Fibroblast of lung (primary cell): ENCODE measurements around the gene KLF15. TPM values are rescaled to one million over a fixed set of nuclear protein-coding genes. Genes with fewer than 3 reads are reported as not detected.

ENCODE experiments used
- DNase-seq, 2 donors: peaks; one replicate each; pipeline versions ENCODE4 v3.0.0 to v3.0.0-alpha.2; 2010; ENCODE audit warnings: low read depth in 2 of 2
- H2AFZ ChIP-seq: 2 replicates; pipeline ENCODE4 v1.5.1; 2012; ENCODE audit warnings: low read length, control low read depth, inconsistent platforms
- H3K27ac ChIP-seq: 2 replicates; pipeline ENCODE4 v1.5.1; 2011; ENCODE audit warnings: low read length, control low read depth; ENCODE audit not compliant: insufficient read depth
- H3K27me3 ChIP-seq: 2 replicates; pipeline ENCODE4 v1.5.1; 2011; ENCODE audit warnings: mild to moderate bottlenecking, low read length; ENCODE audit not compliant: control insufficient read depth, insufficient read depth
- H3K36me3 ChIP-seq: 2 replicates; pipeline ENCODE4 v1.5.1; 2011; ENCODE audit warnings: low read length; ENCODE audit not compliant: control insufficient read depth, insufficient read depth
- H3K4me1 ChIP-seq: 2 replicates; pipeline ENCODE4 v1.5.1; 2011; ENCODE audit warnings: low read length; ENCODE audit not compliant: control insufficient read depth, insufficient read depth; ENCODE audit errors: extremely low read depth
- H3K4me2 ChIP-seq: 2 replicates; pipeline ENCODE4 v1.5.1; 2011; ENCODE audit warnings: low read length, control low read depth; ENCODE audit not compliant: insufficient read depth; ENCODE audit errors: extremely low read depth
- H3K4me3 ChIP-seq, 4 experiments: fragments of 200-600 bp in 1 of 4; sonication (generic) in 1 of 4; replicated peaks in 1 of 4; 2 replicates each; pipeline ENCODE4 v1.5.1; 2011 to 2016; ENCODE audit warnings: low read length in 4 of 4, low read depth in 3 of 4, mild to moderate bottlenecking in 3 of 4, control low read depth in 2 of 4, inconsistent platforms in 1 of 4, mixed read lengths in 1 of 4; ENCODE audit not compliant: insufficient read depth in 1 of 4; ENCODE audit errors: control extremely low read depth in 1 of 4
- H3K79me2 ChIP-seq: 2 replicates; pipeline ENCODE4 v1.5.1; 2012; ENCODE audit warnings: mild to moderate bottlenecking, low read length, inconsistent platforms; ENCODE audit not compliant: control insufficient read depth, insufficient read depth
- H3K9ac ChIP-seq: 2 replicates; pipeline ENCODE4 v1.5.1; 2011; ENCODE audit warnings: mild to moderate bottlenecking, low read length, control low read depth; ENCODE audit not compliant: insufficient read depth
- H3K9me3 ChIP-seq: 2 replicates; pipeline ENCODE4 v1.5.1; 2012; ENCODE audit warnings: low read depth, low read length; ENCODE audit not compliant: control insufficient read depth, insufficient read depth
- H4K20me1 ChIP-seq: 2 replicates; pipeline ENCODE4 v1.5.1; 2011; ENCODE audit warnings: low read length; ENCODE audit not compliant: control insufficient read depth, insufficient read depth; ENCODE audit errors: extremely low read depth
- CTCF ChIP-seq, 2 donors: IDR thresholded peaks in 1 of 2; conservative IDR thresholded peaks in 1 of 2; 1 replicate in 1 of 2; 2 replicates in 1 of 2; pipeline ENCODE4 v1.5.1; 2011 to 2012; ENCODE audit warnings: low read length in 2 of 2, control low read depth in 1 of 2, inconsistent platforms in 1 of 2, low read depth in 1 of 2, mild to moderate bottlenecking in 1 of 2
- EZH2 ChIP-seq: IDR thresholded peaks from 2 replicates; pipeline ENCODE4 v1.5.1; 2012; ENCODE audit warnings: low read length, control low read depth, mild to moderate bottlenecking; ENCODE audit errors: missing control alignments
- polyA plus RNA-seq, 2 donors: library from polyadenylated mRNA; depleted of rRNA in 1 of 2; stranded (reverse) in 1 of 2; unstranded in 1 of 2; fragments of >200 nt; gene quantifications; 2 replicates each; pipeline ENCODE4 v1.2.1, GENCODE V29; 2011 to 2012; ENCODE audit warnings: missing spikeins in 1 of 2
- total RNA-seq: library from RNA; depleted of rRNA; stranded (reverse); fragments of >200 nt; gene quantifications from 2 replicates; pipeline ENCODE4 v1.2.1, GENCODE V29; 2014

KLF15 gene
- total and polyA plus RNA-seq, 2 donors (not counting 1 experiment from before 2014, with no cell fraction given): 0.15 to 4.1 TPM

- Histone ChIP-seq H3K4me3 (no peak overlapping the region), H3K27me3 (no peaks in the 10 kb centered on the region), H3K36me3 (no peaks in the 10 kb centered on the region), H3K4me2 (no peak overlapping the region), H2AFZ (no peak overlapping the region), H4K20me1 (no peaks in the 10 kb centered on the region), H3K27ac (no peak overlapping the region), H3K9me3 (no peaks in the 10 kb centered on the region), H3K79me2 (no peaks in the 10 kb centered on the region), H3K9ac (no peak overlapping the region), H3K4me1 (no peaks in the 10 kb centered on the region)
- TF ChIP-seq CTCF (conservative IDR thresholded peaks at IDR 0.05 in 1 of 2, IDR thresholded peaks at IDR 0.05 in 1 of 2; ENCODE audit: low read depth in 1 of 2, low read length in 2 of 2): no peak
- no peak for TF ChIP-seq EZH2
- no peak for DNase-seq
Observed at GRCh38 chr3:126381966-126382365, 24.8 kb upstream of the KLF15 start.

- no peak overlapping the region for H3K9ac ChIP-seq
- H3K79me2 ChIP-seq: no peaks in the 10 kb centered on the region
- H3K36me3 ChIP-seq: no peaks in the 10 kb centered on the region
- no peak overlapping the region for H3K4me3 ChIP-seq
- H3K4me2 ChIP-seq: no peak overlapping the region
- no peaks in the 10 kb centered on the region for H3K27me3 ChIP-seq
- H3K4me1 ChIP-seq: no peaks in the 10 kb centered on the region
- no peak for TF ChIP-seq EZH2
- no peak for TF ChIP-seq CTCF (conservative IDR thresholded peaks at IDR 0.05 in 1 of 2, IDR thresholded peaks at IDR 0.05 in 1 of 2; ENCODE audit: low read depth in 1 of 2, low read length in 2 of 2)
- no peaks in the 10 kb centered on the region for H3K9me3 ChIP-seq
- DNase-seq: no peak
- H4K20me1 ChIP-seq: no peaks in the 10 kb centered on the region
- no peak overlapping the region for H2AFZ ChIP-seq
- H3K27ac ChIP-seq: no peak overlapping the region
Observed at GRCh38 chr3:126380011-126380768, 23.0 kb upstream of the KLF15 start.

GRCh38 chr3:126378341-126378751 is 21.1 kb upstream of the KLF15 start:
- TF ChIP-seq CTCF (conservative IDR thresholded peaks at IDR 0.05 in 1 of 2, IDR thresholded peaks at IDR 0.05 in 1 of 2; ENCODE audit: low read depth in 1 of 2, low read length in 2 of 2) (no peak), EZH2 (no peak)

More at GRCh38 chr3:126378341-126378751, 21.1 kb upstream of the KLF15 start:
- H3K27ac ChIP-seq: no peak overlapping the region
- H3K4me1 ChIP-seq: no peaks in the 10 kb centered on the region
- no peaks in the 10 kb centered on the region for H3K36me3 ChIP-seq
- no peak overlapping the region for H3K4me2 ChIP-seq
- H3K9ac ChIP-seq: no peak overlapping the region
- DNase-seq: no peak
- no peak overlapping the region for H2AFZ ChIP-seq
- H4K20me1 ChIP-seq: no peaks in the 10 kb centered on the region
- no peaks in the 10 kb centered on the region for H3K79me2 ChIP-seq
- no peak overlapping the region for H3K4me3 ChIP-seq
- no peaks in the 10 kb centered on the region for H3K9me3 ChIP-seq
- H3K27me3 ChIP-seq: no peaks in the 10 kb centered on the region
